Coronary artery (tissue), 2 donors: ENCODE data around the gene HIGD2A.

Experiments
- DNase-seq: peaks from one replicate; pipeline ENCODE4 v3.0.0-alpha.2; 2017; ENCODE audit warnings: low spot score
- H3K27ac ChIP-seq, 2 donors: fragments of 200-600 bp; sonication (generic); one replicate each; pipeline ENCODE4 v1.5.1; 2016 to 2019
- H3K4me3 ChIP-seq: fragments of 200-600 bp; sonication (generic); 2 replicates; pipeline ENCODE4 v1.5.1; 2016; ENCODE audit warnings: mild to moderate bottlenecking, moderate library complexity
- CTCF ChIP-seq: fragments of 200-600 bp; sonication (generic); IDR thresholded peaks from one replicate; pipeline ENCODE4 v1.5.1; 2019; ENCODE audit warnings: antibody characterized with exemption

HIGD2A gene

GRCh38 chr5:176413255-176413565, 24.7 kb downstream of the HIGD2A start:
- Histone ChIP-seq H3K4me3 (no peak overlapping the region), H3K27ac (peak overlapping the region; percentile 12 to 73)
- TF ChIP-seq CTCF: no peak
- no peak for DNase-seq

GRCh38 chr5:176413709-176414191, 25.2 kb downstream of the HIGD2A start:
- peak overlapping the region; percentile 12 to 73 for H3K27ac ChIP-seq
- TF ChIP-seq CTCF: no peak
- DNase-seq: no peak
- peak overlapping the region; percentile 20 for H3K4me3 ChIP-seq

- Histone ChIP-seq H3K27ac (peak overlapping the region in 1 of 2 donors; percentile 3), H3K4me3 (peak overlapping the region; percentile 94)
- no peak for TF ChIP-seq CTCF
These were observed 26.2 kb downstream of the HIGD2A start for GRCh38 chr5:176414704-176415103.

GRCh38 chr5:176415240-176415951, 26.8 kb downstream of the HIGD2A start:
- DNase-seq: no peak
- Histone ChIP-seq H3K27ac (peak overlapping the region; percentile 88 to 95), H3K4me3 (peak overlapping the region; percentile 94)
- TF ChIP-seq CTCF: no peak

More at GRCh38 chr5:176414704-176415103, 26.2 kb downstream of the HIGD2A start:
- DNase-seq: no peak

- peak within 1 kb of the TSS; percentile 88 to 95 for H3K27ac ChIP-seq
- peak within 1 kb of the TSS; percentile 94 for H3K4me3 ChIP-seq
- DNase-seq: peak; percentile 90
- peak; percentile 70 for TF ChIP-seq CTCF
These were observed 27.7 kb downstream of the HIGD2A start, which contains the start of gene CLTB for GRCh38 chr5:176415952-176416924. TSS of gene CLTB (minus strand) at chr5:176416539. CDS start at chr5:176416363, 176 bp downstream.

GRCh38 chr5:176416965-176417364, 28.4 kb downstream of the HIGD2A start:
- Histone ChIP-seq H3K27ac (peak overlapping the region; percentile 88 to 95), H3K4me3 (peak overlapping the region; percentile 94)
- no peak for DNase-seq
- no peak for TF ChIP-seq CTCF
